ENCODE results near the gene TMEM80.

TMEM80 gene

GRCh38 chr11:728901-729491 lies 33.4 kb downstream of the TMEM80 start:
- no peak overlapping the region for H3K27ac ChIP-seq (ENCODE audit: extremely low read depth, low read depth, low read length)
- POLR2A ChIA-PET = no interaction called here

GRCh38 chr11:729492-730074 lies 34.0 kb downstream of the TMEM80 start:
- CTCF ChIA-PET = interaction anchor here (0.9 to 1.4 kb wide), 2 partner anchors 8 to 9 kb away, joined by 3 read pairs; no protein-coding TSS in a partner anchor
- no peaks in the 10 kb centered on the region for H3K9me3 ChIP-seq (ENCODE audit: control insufficient read depth, insufficient read depth, low read depth, low read length)
- H3K4me3 ChIP-seq (ENCODE audit: low read depth, low read length) = no peak overlapping the region
- no peak overlapping the region for H3K27ac ChIP-seq (ENCODE audit: extremely low read depth, low read depth, low read length)
- no peaks in the 10 kb centered on the region; the same call in 1 of the 2 replicates for H3K4me1 ChIP-seq (ENCODE audit: control insufficient read depth, insufficient read depth, low read length)
- TF ChIP-seq ZNF202 (tag by site-specific recombination; IDR thresholded peaks at IDR 0.05; ENCODE audit: borderline replicate concordance) = no peak
- no peak for TF ChIP-seq ZNF211 (tag by site-specific recombination; IDR thresholded peaks at IDR 0.05; ENCODE audit: low read depth)
- TF ChIP-seq ZNF350 (tag by site-specific recombination; IDR thresholded peaks at IDR 0.05) = no peak
- POLR2A ChIA-PET = interaction anchor here (1.1 kb wide), 1 partner anchor 14 kb away, joined by 4 read pairs; no protein-coding TSS in a partner anchor
- no peaks in the 10 kb centered on the region for H3K36me3 ChIP-seq (ENCODE audit: control insufficient read depth in 2 of 2, insufficient read depth in 1 of 2, low read length in 2 of 2)

More at GRCh38 chr11:728901-729491, 33.4 kb downstream of the TMEM80 start:
- no peaks in the 10 kb centered on the region for H3K36me3 ChIP-seq (ENCODE audit: control insufficient read depth in 2 of 2, insufficient read depth in 1 of 2, low read length in 2 of 2)
- H3K4me1 ChIP-seq (ENCODE audit: control insufficient read depth, insufficient read depth, low read length) = no peaks in the 10 kb centered on the region; the same call in 1 of the 2 replicates
- H3K4me3 ChIP-seq (ENCODE audit: low read depth, low read length) = no peak overlapping the region
- CTCF ChIA-PET = interaction anchor here (1.4 to 1.6 kb wide), 3 partner anchors 9 to 173 kb away, joined by 3 to 5 read pairs (median 3); no protein-coding TSS in a partner anchor
- no peak for TF ChIP-seq ZBTB8A (tag by site-specific recombination; IDR thresholded peaks at IDR 0.05)
- TF ChIP-seq ZNF169 (tag by site-specific recombination; IDR thresholded peaks at IDR 0.05) = no peak
- no peak for TF ChIP-seq ZBTB1 (tag by site-specific recombination; IDR thresholded peaks at IDR 0.05)
- no peak for TF ChIP-seq MEIS1 (CRISPR knock-in tag; IDR thresholded peaks at IDR 0.05; ENCODE audit: borderline replicate concordance)
- no peak for TF ChIP-seq EGR2 (tag by site-specific recombination; IDR thresholded peaks at IDR 0.05; ENCODE audit: low read depth)
- no peak for TF ChIP-seq HIC1 (tag by site-specific recombination; IDR thresholded peaks at IDR 0.05)
- no peak for TF ChIP-seq ZNF792 (tag by site-specific recombination; IDR thresholded peaks at IDR 0.05)
- TF ChIP-seq ZNF473 (tag by site-specific recombination; IDR thresholded peaks at IDR 0.05) = no peak
- no peak for TF ChIP-seq GFI1B (tag by site-specific recombination; IDR thresholded peaks at IDR 0.05)
- no peak for TF ChIP-seq ZBTB6 (tag by site-specific recombination; IDR thresholded peaks at IDR 0.05)
- TF ChIP-seq ZNF514 (tag by site-specific recombination; IDR thresholded peaks at IDR 0.05) = no peak
- TF ChIP-seq CTCF (tag by site-specific recombination; IDR thresholded peaks at IDR 0.05) = no peak
- no peak for TF ChIP-seq ZNF175 (tag by site-specific recombination; IDR thresholded peaks at IDR 0.05)
- TF ChIP-seq ZEB2 (tag by site-specific recombination; IDR thresholded peaks at IDR 0.05) = no peak
- TF ChIP-seq IKZF3 (tag by site-specific recombination; IDR thresholded peaks at IDR 0.05) = no peak
- H3K9me3 ChIP-seq (ENCODE audit: control insufficient read depth, insufficient read depth, low read depth, low read length) = no peaks in the 10 kb centered on the region
